ENCODE data around the gene SSBP3. TPM values are rescaled to one million over a fixed set of nuclear protein-coding genes. Genes with fewer than 3 reads are reported as not detected.

The SSBP3 gene
- total RNA-seq, 4 donors from 2014 or later = 32.8 to 63.4 (median 47.4) TPM

GRCh38 chr1:54312796-54313316, 93.3 kb downstream of the SSBP3 start:
- 40% methylated on average over 7 of the region's 7 CpGs for WGBS
- peaks cover 65 to 73% (median 69%) of the 10 kb centered on the region in 4 donors for H3K4me1 ChIP-seq
- intact Hi-C loops (cut with DNase I) = no loop called here
- TF ChIP-seq POLR2AphosphoS5 (IDR thresholded peaks at IDR 0.05) (peak; percentile 50 to 65), CTCF (IDR thresholded peaks at IDR 0.05) (no peak), EP300 (IDR thresholded peaks at IDR 0.05) (no peak), POLR2A (IDR thresholded peaks at IDR 0.05; ENCODE audit: low read depth) (no peak)
- peak overlapping the region in 1 of 4 donors; percentile 35 for H3K4me3 ChIP-seq
- H3K36me3 ChIP-seq = no peaks in the 10 kb centered on the region
- H3K27ac ChIP-seq (replicated peaks in 1 of 4) = peak overlapping the region; percentile 62 to 79 (median 68)
- H3K27me3 ChIP-seq = no peaks in the 10 kb centered on the region
- peak; percentile 94 for DNase-seq (ENCODE audit: extremely low spot score)
- no peaks in the 10 kb centered on the region for H3K9me3 ChIP-seq

DNA sequence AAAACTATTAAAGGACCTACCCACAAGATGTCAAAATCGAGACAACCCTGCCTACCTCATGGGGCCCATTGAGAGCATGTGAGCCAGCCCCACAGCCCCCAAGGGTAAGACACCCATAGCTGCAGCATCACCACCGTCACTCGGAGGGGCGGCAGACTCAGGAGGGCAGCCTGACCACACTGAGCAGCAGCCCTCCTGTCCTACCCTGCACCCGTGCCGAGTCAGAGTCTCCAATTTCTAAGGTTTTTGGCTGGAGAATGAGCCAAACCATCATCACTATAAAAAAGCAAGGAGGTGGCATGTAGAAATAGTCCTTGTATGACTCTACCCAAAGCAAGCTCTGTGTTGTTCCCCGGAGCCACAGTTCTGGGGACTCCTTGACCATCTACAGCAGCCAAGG, 94.7 kb downstream of the SSBP3 start:
- Histone ChIP-seq H3K27me3 (no peaks in the 10 kb centered on the region), H3K9me3 (no peaks in the 10 kb centered on the region), H3K4me3 (no peak overlapping the region), H3K4me1 (peaks cover 66 to 76% (median 75%) of the 10 kb centered on the region in 4 donors), H3K27ac (replicated peaks in 1 of 4) (peak overlapping the region in 3 of 4 donors; percentile 62 to 79 (median 65)), H3K36me3 (no peaks in the 10 kb centered on the region)
- intact Hi-C loops (cut with DNase I) = no loop called here
- TF ChIP-seq POLR2AphosphoS5 (IDR thresholded peaks at IDR 0.05) (no peak), EP300 (IDR thresholded peaks at IDR 0.05) (no peak), CTCF (IDR thresholded peaks at IDR 0.05) (no peak), POLR2A (IDR thresholded peaks at IDR 0.05; ENCODE audit: low read depth) (no peak)
- WGBS = 92% methylated on average over 3 of the region's 7 CpGs
- no peak for DNase-seq (ENCODE audit: extremely low spot score)

- TF ChIP-seq POLR2A (IDR thresholded peaks at IDR 0.05; ENCODE audit: low read depth) (no peak), EP300 (IDR thresholded peaks at IDR 0.05) (no peak), CTCF (IDR thresholded peaks at IDR 0.05) (peak; percentile 47 to 61 (median 53)), POLR2AphosphoS5 (IDR thresholded peaks at IDR 0.05) (peak in 1 of 2 donors; percentile 25)
- H3K27me3 ChIP-seq = no peaks in the 10 kb centered on the region
- no peaks in the 10 kb centered on the region for H3K36me3 ChIP-seq
- peaks cover 72 to 83% (median 80%) of the 10 kb centered on the region in 4 donors for H3K4me1 ChIP-seq
- no peaks in the 10 kb centered on the region for H3K9me3 ChIP-seq
- intact Hi-C loops (cut with DNase I) = no loop called here
- no peak overlapping the region for H3K4me3 ChIP-seq
- WGBS = 77% methylated on average over 9 of the region's 12 CpGs
- no peak for DNase-seq (ENCODE audit: extremely low spot score)
- H3K27ac ChIP-seq (replicated peaks in 1 of 4) = peak overlapping the region in 3 of 4 donors; percentile 25 to 79 (median 65)
Observed at GRCh38 chr1:54310439-54311328, 95.5 kb downstream of the SSBP3 start.

- Histone ChIP-seq H3K27ac (replicated peaks in 1 of 4) (peak overlapping the region in 1 of 4 donors; percentile 12), H3K4me1 (peaks cover 73 to 86% (median 80%) of the 10 kb centered on the region in 4 donors), H3K27me3 (no peaks in the 10 kb centered on the region), H3K4me3 (no peak overlapping the region), H3K9me3 (no peaks in the 10 kb centered on the region), H3K36me3 (no peaks in the 10 kb centered on the region)
- TF ChIP-seq POLR2AphosphoS5 (IDR thresholded peaks at IDR 0.05) = no peak
- no peak for TF ChIP-seq POLR2A (IDR thresholded peaks at IDR 0.05; ENCODE audit: low read depth)
- TF ChIP-seq CTCF (IDR thresholded peaks at IDR 0.05) = no peak
- no peak for TF ChIP-seq EP300 (IDR thresholded peaks at IDR 0.05)
- intact Hi-C loops (cut with DNase I) = no loop called here
- DNase-seq (ENCODE audit: extremely low spot score) = no peak
- 84% methylated on average over 19 of the region's 19 CpGs for WGBS
Observed at GRCh38 chr1:54309631-54310366, 96.4 kb downstream of the SSBP3 start.
